ENCODE data around the gene ATF2.

DNA sequence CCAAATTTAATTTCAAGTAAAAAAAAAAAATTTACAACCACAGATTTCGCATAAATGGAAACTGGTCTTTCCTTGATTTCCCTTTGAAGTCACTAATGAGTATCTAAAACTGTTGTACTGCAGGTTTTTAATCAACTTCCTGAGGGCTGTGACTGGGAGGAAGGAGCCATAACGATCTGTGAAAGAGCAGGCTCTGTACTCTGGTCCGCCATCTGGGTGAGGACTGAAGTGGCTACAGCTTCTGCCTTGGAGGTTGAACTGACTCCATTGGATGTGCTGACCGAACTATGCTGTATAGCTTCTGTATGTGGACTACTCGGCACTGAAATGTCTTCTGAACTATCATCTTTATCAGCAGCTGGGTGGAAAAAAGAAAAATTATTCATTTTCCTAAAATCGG, 93.5 kb downstream of the ATF2 start:
- TF ChIP-seq, protein P1, sequence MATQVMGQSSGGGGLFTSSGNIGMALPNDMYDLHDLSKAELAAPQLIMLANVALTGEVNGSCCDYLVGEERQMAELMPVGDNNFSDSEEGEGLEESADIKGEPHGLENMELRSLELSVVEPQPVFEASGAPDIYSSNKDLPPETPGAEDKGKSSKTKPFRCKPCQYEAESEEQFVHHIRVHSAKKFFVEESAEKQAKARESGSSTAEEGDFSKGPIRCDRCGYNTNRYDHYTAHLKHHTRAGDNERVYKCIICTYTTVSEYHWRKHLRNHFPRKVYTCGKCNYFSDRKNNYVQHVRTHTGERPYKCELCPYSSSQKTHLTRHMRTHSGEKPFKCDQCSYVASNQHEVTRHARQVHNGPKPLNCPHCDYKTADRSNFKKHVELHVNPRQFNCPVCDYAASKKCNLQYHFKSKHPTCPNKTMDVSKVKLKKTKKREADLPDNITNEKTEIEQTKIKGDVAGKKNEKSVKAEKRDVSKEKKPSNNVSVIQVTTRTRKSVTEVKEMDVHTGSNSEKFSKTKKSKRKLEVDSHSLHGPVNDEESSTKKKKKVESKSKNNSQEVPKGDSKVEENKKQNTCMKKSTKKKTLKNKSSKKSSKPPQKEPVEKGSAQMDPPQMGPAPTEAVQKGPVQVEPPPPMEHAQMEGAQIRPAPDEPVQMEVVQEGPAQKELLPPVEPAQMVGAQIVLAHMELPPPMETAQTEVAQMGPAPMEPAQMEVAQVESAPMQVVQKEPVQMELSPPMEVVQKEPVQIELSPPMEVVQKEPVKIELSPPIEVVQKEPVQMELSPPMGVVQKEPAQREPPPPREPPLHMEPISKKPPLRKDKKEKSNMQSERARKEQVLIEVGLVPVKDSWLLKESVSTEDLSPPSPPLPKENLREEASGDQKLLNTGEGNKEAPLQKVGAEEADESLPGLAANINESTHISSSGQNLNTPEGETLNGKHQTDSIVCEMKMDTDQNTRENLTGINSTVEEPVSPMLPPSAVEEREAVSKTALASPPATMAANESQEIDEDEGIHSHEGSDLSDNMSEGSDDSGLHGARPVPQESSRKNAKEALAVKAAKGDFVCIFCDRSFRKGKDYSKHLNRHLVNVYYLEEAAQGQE (IDR thresholded peaks at IDR 0.05; ENCODE audit: insufficient read depth in 1 of 2, low read depth in 2 of 2, low read length in 2 of 2) = no peak
- no peak for TF ChIP-seq SIN3A (IDR thresholded peaks at IDR 0.05; ENCODE audit: borderline replicate concordance, insufficient read depth, low read length)

All from PFSK-1 (cell line).